ENCODE results near the gene CD28.
"Not testable (repeated sequence)": the region's sequence is repeated elsewhere in the genome, so short reads cannot be mapped to it uniquely, and the experiment has no call there.

DNA sequence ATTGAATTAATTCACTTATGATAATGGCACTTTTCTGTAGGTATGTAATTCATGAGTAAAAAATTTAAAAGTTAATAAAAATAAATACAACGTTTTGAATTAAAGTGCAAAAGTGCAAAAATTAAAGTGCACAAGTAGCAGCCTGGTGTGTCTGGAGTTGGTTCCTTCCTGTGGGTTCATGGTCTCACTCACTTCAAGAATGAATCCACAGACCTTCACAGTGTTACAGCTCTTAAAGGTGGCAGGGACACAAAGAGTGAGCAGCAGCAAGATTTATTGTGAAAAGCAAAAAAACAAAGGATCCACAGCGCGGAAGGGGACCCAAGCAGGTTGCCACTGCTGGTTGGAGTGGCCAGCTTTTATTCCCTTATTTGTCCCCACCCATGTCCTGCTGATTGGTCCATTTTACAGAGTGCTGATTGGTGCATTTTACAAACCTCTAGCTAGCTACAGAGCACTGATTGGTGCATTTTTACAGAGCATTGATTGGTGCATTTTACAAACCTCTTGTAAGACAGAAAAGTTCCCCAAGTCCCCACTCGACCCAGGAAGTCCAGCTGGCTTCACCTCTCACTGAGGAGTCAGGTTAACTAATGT lies 73.1 kb downstream of the CD28 start:
- TF ChIP-seq, protein P1, sequence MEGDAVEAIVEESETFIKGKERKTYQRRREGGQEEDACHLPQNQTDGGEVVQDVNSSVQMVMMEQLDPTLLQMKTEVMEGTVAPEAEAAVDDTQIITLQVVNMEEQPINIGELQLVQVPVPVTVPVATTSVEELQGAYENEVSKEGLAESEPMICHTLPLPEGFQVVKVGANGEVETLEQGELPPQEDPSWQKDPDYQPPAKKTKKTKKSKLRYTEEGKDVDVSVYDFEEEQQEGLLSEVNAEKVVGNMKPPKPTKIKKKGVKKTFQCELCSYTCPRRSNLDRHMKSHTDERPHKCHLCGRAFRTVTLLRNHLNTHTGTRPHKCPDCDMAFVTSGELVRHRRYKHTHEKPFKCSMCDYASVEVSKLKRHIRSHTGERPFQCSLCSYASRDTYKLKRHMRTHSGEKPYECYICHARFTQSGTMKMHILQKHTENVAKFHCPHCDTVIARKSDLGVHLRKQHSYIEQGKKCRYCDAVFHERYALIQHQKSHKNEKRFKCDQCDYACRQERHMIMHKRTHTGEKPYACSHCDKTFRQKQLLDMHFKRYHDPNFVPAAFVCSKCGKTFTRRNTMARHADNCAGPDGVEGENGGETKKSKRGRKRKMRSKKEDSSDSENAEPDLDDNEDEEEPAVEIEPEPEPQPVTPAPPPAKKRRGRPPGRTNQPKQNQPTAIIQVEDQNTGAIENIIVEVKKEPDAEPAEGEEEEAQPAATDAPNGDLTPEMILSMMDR (IDR thresholded peaks at IDR 0.05), result not testable (repeated sequence)
- TF ChIP-seq POLR2A (IDR thresholded peaks at IDR 0.05), result not testable (repeated sequence)
